Stimulated activated CD8-positive, alpha-beta memory T cell treated with anti-CD3 and anti-CD28 coated beads, Interleukin-7, amount 100 ng/mL, for 4 hours (primary cell): ENCODE data around the gene GJC2.

Experiments
- DNase-seq, 2 donors: peaks; one replicate each; pipeline ENCODE4 v3.0.0-alpha.2; 2020; ENCODE audit warnings: low read depth in 2 of 2

The GJC2 gene

DNA sequence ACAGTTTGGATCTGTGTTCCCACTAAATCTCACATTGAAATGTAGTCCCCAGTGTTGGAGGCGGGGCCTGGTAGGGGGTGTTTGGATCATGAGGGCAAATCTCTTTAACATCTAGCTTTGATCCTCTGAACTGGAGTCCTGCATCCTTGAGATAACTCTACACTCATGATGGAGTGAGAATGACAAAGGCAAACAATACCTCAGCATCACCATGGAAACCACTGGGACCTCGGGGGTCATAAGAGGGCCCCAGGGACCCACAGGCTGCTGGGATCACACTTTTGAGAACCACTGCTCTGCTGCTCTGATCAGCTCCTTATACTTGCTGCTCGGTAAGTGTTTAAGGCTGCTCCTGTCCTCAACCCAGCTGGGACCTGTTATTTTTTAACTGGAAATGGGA lies 44.7 kb downstream of the GJC2 start:
- DNase-seq, result no peak

DNA sequence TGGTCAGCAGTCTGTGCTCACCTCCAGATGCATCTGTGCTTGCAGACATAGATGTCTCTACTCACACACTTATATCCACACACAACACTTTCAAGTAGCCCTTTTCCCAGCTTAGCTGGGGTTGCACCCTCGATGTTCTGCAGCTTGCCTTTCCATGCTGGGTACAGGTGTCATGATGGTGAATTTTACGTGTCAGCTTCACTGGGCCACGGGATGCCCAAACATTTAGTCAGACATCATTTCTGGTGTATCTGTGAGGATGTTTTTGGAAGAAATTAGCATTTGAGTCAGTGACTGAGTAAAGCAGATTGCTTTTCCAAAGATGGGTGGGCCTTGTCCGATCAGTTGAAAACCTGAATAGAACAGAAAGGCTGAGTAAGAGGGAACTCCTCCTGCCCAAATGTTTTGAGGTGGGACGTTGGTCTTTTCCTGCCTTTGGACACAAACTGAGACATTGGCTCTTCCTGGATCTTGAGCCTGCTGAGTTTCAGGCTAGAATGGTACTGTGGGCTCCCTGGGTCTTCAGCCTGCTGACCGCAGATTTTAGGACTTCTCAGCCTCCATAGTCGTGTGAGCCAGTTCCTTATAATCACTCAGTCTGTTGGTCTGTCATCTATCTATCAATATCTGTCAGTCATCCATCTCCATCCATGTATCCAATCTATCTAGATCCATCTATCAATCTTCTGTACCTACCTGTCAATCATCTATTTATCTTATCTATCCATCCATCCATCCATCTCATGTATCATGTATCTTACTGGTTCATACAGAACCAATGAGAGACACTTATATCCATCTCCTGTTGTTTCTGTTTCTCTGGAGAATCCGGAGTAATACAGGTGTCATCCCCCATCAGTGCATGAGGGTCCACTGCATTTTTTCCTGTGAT lies 45.4 kb downstream of the GJC2 start:
- no peak for DNase-seq

DNA sequence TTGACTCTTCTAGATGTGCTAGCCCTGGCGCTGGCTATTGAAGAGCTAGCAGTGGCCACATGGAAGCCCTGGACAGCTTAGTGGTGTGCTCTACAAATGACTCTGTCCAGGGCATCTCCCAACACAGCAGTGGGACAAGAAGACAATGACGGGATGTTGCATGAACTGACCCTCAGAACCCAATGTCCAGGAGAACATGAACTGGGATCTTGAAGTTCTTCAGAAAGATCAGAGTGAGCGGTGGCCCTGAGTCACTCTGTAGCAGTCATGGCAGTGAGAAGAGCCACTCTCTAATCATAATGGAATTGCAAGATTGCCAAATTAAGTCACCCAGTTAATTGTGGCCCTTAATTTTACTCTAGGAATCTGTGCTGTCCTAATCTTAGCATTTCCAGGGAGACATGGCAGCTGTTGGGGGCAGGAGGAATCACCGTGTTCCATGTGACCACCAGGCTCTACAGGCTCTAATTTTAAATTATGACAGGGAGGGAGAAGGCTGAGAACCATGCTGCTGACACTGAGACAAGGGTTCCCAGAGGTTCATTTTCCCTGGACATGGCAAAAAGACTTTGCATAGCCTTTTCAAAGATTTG lies 47.9 kb downstream of the GJC2 start:
- DNase-seq, result no peak

DNA sequence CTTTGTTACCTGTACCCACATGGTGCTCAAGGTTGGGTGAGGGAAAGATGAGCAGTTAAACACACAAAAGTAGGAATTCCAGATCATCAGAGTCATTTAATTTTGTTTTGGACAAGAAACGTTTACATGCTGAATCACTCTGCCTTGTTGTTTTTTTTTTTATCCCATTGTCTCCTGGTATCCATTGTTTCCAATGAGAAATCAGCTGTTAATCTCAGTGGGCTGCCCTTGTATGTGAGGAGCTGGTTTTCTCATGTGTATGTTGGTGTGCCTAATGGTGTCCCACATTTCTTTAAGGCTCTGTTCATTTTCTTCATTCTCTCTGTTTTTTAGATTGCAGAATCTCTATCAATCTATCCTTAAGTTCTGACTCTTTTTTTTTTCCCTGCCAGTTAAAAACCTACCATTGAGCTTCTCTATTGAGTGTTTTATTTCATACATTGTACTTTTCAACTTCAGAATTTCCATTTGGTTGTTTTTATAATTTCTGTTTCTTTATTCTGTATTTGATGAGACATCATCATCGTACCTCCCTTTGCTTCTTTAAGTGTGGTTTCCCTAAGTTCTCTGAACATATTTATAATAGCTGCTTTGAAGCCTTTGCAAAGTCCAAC lies 49.4 kb downstream of the GJC2 start:
- no peak for DNase-seq

DNA sequence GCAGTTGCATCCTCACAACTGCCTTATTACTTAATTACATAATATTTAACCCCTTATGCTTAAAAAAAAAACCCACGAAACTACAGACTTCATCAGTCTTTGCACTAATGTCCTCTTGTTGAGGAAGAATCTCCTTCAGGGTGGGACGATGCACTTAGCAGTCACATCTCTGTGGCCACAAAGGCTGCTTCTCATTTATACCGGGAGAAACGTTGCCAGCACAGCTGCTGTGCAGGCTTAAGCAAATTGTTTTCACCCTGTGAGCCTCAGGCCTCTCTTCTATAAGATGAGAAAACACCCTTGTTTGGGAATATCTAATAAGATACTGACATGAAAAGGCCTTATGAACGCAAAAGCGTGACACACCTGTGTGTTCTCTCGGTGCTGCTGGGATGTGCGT lies 55.2 kb downstream of the GJC2 start:
- DNase-seq, result no peak

DNA sequence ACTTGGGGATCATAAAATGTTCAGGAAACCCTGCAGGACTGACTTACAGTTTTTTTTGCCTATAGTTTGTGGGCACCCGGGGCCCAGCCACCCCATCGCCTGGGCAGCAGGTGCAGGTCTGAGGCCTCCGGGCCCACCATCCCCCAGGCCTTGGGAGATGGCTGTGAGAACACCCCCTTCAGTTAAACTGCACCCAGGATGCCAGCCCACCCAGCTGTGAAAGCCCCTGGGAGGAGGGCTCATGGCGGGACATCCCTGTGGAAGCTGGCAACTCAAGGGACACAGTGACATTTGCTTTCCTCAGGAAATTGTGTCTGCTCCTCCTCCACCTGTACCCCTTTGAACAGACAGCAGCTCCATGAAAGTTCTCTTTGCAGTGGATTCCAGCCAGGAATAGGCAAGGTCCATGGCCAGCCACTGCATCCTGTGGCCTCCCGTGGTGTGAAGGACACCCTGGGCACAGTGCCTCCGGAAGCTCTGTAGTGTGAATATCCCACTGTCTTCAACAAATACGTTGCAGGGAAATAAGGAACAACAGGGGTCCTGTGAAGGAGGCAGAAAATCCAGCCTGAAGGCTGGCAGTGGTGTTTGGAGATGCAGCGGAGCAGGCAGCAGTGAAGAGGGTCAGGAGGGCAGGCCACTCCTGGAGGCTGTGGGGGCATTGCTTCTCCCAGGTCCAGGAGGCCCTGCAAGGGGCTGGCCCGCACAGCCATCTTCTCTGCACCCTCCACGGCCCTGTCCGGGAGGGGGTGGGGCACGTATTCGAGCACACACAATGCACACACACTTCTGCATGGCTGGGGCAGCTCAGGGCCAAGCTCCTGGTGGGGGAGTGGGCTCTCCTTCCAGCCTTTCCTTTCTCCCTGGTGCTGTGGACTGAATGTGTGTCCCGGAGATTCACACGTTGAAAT lies 56.1 kb downstream of the GJC2 start:
- no peak for DNase-seq

DNA sequence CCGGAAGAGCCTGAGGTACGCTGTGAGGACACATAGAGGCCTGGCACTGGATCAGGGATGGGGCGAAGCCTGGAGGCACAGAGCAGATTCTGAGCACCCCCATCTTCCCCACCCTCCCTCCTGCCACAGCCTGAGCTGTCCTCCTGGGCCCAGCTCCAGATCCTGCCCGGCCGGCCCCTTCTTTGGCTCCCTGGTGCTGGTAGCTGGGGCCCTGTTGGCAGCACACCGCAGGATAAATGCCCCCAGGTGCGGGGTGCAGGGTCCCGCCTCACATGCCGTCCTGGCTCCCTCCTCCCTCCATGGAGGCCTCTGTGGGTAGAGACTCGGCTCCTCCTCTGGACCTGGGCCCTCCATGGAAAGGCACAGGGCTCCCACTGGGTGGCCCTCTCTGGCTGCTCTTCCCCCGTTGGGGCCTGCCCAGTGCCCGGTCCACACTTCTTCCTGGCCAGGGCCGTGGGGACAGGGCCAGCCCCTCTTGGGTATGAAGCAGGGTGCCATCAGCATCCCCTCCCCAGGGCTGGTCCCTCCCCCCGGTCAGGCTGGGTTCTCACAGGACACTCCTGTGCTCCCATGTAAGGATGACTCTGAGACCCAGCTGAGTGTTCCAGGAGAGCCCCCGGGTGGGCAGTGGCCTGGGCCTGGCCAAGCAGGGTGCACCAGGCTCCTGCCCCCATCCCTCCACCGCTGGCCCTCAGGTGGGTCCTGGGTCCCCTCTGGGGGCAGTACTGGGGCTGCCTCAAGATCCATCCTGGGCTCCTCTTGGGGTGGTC lies 57.0 kb downstream of the GJC2 start:
- DNase-seq, result no peak

DNA sequence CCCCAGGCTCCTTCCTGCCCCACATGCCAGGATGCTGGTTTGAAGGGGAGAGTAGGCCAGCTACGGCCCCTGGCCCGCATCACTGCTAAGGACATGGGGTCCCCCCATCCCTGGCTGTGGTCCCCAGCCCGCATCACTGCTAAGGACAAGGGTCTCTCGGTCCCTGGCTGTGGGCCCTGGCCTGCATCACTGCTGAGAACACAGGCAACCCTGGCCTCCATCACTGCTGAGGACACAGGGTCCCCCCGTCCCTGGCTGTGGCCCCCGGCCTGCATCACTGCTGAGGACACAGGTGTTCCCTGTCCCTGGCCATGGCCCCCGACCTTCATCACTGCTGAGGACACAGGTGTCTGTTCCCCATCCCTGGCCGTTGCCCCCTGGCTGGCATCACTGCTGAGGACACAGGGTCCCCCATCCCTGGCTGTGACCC lies 57.7 kb downstream of the GJC2 start:
- no peak for DNase-seq

DNA sequence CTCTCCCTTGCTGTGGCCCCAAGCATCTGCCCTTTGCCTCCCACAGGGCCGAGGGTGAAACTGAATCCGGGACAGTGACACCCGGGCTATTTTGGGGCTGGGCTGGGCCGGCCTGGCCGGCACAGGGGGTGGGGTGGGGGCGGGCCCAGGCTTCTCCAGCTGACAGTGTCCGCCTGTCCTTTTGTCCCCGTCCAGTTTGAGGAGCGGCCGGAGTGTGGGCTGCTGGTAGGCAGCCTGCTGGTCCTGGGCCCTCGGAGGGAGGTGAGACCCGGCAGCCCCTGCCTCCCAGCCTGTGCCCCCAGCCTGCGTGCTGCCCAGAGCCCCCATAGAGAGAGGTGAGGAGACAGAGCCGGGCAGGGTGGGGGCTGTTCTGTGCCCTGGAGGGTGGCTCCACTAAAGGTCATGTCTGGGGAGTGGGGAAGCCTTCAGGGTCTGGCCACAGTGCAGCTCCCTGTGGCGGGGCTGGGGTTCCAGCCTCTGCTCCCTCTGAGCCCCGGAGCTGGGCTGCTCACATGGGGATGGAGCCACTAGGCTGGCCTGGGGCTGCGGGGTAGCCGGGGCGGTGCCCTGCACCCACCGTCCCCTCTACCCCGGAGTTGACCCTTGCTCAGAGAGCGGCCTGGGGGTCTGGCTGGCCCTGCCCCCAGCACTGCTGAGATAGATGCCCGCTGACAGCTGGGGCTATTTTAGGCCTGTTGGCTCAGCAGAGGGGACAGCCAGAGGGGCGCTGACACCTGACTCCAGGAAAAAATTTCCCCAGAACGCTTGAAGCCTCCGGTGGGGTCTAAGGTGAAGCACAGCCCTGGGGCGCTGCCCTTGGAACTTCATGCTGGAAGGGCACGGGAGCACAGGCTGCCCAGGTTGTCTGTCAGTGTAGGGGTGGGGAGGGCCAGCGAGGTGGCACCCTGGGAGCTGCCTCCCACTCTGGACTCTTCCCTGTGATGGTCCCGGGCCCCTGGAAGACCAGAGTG lies 58.4 kb downstream of the GJC2 start, which contains the start of gene OBSCN:
TSS of gene OBSCN (plus strand) at position 194 of the 971 bp plus-strand sequence. CDS start 3,740 bp downstream, outside the sequence.
- DNase-seq, result no peak

DNA sequence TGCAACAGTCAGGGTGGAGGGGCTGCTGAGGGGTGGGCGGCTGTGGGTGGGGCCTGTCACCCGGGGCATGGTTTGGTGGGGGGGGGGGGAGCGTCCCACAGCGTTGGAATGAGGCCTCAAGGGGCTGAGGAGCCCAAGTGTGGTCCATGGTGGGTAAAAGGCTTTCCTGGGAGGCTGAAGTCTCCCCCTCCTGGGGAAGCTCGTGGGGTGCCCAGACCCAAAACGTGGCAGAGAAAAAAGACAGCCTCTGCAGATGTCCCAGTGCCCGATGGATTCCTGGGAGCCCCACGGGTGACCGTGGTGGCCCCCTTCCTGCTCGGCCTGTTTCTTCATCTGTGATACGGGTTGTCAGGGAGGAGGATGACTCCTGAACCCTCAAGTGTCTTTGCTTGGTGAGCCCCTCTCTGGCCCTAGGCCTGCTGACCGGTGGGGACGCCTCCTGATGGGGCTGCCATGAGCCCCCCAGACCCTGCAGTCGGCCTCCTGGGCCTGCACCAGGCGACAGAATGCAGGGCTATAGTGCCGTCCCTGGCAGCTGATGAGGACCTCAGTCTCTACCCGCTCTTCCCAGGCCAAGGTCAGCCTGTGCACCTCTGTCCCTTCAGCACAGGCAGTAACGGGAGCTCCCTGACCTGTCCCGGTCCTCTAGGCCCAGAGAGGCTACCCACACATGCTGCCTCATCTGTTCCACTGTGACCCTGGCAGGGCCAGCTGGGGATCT lies 59.3 kb downstream of the GJC2 start:
- DNase-seq, result no peak
